ENCODE data around the gene PELI3.
A peak's percentile ranks its signal among the peaks of the same experiment; 100 is the strongest.

Gene PELI3

DNA sequence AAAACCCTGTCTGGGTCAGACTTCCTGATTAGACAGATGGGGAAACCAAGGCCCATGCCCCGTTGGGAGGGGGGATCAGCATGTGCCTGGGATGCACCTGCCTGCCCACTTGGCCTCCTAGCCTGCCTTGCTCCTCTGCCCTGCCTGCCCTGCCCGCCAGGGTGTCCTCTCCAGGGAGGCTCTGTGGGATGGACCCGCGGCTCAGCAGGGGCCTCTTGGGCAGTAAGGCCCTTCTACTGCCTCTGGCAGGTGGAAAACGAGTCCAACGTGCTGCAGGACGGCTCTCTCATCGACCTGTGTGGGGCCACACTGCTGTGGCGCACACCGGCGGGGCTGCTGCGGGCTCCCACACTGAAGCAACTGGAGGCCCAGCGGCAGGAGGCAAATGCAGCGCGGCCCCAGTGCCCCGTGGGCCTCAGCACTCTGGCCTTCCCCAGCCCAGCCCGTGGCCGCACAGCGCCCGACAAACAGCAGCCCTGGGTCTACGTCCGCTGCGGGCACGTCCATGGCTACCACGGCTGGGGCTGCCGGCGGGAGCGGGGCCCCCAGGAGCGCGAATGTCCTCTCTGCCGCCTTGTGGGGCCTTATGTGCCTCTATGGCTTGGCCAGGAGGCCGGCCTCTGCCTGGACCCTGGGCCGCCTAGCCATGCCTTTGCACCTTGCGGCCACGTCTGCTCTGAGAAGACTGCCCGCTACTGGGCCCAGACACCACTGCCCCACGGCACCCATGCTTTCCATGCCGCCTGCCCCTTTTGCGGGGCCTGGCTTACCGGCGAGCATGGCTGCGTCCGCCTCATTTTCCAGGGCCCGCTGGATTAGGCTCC lies 8.9 kb downstream of the PELI3 start:
- no peak for DNase-seq (ENCODE audit: low read depth)

- DNase-seq (ENCODE audit: low read depth), result no peak
Observed at GRCh38 chr11:66476173-66476840, 9.6 kb downstream of the PELI3 start.

GRCh38 chr11:66476841-66477251 lies 10.1 kb downstream of the PELI3 start:
- DNase-seq (ENCODE audit: low read depth), result no peak

GRCh38 chr11:66477263-66478201 lies 10.8 kb downstream of the PELI3 start:
- DNase-seq (ENCODE audit: low read depth), result no peak

- no peak for DNase-seq (ENCODE audit: low read depth)
Observed at GRCh38 chr11:66478729-66479393, 12.2 kb downstream of the PELI3 start.

DNA sequence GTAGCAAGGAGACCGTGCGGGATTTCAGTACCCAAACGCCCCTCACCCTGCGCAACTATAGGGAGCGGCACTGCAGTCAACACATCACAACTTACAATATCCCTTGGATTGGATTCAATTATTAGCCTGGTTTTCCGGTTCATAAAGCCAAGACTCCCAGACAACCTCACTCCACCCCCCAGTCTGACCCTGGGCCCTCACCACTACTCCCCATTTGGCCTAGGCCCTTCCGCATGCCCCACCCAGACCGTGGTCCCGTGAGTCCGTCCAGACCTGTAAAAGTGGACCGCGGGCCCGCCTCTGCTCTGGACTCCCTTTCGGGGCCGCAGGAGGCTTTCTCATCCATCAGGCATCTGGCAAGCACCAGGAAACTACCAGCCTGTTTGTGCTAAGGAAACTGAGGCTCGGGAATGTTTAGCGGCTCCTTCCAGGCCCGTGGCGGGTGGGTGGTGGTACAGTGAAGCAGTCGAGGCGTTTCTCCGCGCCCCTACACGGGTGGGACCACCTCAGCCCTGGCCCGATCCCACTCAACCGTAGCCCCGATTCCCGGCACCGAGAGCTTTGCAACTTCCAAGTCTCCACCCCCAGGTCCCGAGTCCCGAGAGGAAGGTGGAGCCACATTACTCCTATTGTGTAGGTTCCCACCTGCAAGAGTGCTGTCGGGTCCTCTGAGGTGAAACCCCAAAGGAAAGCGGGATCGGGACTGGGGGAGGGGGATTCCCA lies 12.8 kb downstream of the PELI3 start:
- no peak for DNase-seq (ENCODE audit: low read depth)

GRCh38 chr11:66480117-66480938 lies 13.6 kb downstream of the PELI3 start, which contains the start of gene DPP3:
Gene DPP3, plus strand, starts transcription at chr11:66480434. Its CDS starts 1,767 bp downstream, at chr11:66482201.
- DNase-seq (ENCODE audit: low read depth), result peak; percentile 94

- DNase-seq (ENCODE audit: low read depth), result no peak
Observed at GRCh38 chr11:66484806-66485380, 18.2 kb downstream of the PELI3 start.

- DNase-seq (ENCODE audit: low read depth), result no peak
Observed at GRCh38 chr11:66488957-66489356, 22.3 kb downstream of the PELI3 start.

DNA sequence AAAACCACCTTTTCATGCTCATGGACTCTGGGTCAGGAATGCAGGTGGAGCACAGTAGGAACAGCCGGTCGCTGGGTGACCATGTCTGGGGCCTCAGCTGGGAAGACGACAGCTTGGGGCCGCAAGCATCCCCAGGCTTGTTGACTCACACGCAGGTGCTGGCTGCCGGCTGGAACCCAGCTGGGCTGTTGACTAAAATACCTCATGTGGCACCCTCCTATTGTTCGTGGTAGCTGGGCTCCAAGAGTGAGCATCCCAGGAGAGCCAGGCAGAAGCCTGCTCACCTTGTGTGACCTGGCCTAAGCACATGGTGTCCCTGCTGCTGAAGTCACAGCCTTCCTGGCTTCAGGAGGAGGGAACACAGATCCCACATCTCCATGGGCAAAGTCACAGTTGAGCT lies 22.9 kb downstream of the PELI3 start:
- DNase-seq (ENCODE audit: low read depth), result no peak

DNA sequence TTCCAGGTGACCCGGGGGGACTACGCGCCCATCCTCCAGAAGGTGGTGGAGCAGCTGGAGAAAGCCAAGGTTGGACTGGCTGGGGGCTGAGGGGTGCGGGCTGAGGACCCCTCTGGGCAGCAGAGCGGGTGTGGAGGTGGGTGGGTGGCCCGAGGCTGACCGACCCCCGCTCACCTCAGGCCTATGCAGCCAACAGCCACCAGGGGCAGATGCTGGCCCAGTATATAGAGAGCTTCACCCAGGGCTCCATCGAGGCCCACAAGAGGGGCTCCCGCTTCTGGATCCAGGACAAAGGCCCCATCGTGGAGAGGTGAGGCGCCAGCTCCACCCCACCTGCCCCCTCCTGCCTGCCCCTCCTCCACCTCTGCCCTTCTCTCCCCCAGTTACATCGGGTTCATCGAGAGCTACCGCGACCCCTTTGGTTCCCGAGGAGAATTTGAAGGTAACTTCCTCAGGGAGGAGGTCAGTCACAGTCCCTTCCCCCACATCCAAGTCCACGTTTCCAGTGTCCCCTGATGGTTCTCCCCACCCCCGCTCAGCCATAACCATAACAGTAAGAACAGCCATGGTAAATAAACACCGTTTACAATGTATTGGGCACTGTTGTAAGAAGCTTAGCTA lies 24.7 kb downstream of the PELI3 start:
- no peak for DNase-seq (ENCODE audit: low read depth)

DNA sequence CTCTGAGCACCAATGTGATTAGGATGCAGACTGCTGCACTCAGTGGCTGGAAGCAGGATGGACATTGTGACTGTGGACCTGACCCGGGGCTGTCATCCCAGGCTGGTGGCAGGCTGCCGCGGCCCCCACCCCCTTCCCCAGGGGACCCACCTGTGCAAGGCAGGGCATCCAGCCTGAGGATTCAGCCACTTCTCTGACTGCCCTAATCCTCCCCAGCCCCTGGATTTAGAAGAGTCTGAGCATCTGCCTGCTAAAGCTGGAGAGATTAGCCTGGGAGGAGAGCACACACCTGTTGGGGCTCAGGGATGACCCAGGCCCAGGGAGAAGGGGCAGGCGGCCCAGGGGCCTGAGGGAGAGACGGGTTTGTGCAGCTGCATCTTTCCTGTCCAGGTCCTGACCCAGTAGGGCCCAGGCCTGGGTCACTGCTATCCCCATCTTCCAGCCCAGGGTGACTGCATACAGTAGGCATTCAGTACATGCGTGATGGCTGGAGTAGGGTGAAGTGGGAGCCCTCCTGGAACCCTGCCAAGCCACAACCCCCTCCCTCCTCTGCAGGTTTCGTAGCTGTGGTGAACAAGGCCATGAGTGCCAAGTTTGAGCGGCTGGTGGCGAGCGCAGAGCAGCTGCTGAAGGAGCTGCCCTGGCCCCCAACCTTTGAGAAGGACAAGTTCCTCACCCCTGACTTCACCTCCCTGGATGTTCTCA lies 25.6 kb downstream of the PELI3 start:
- no peak for DNase-seq (ENCODE audit: low read depth)

DNA sequence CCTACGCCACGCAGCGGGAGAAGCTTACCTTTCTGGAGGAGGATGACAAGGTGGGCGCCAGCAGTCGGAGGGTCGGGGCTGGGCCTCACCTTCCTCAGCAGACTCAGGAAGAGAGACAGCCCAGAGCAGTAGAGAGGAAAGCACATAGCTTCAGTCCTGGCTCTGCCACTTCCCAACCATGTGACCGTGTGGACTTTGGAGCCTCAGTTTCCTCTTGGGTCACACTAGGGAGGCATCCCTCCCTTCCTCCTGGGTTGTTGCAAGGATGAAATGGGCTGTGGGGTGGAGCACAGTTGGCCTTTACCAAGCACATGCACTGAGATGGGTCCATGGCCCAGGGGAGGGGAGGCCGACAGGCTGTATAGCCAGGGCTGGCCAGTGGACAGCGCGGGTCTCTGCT lies 26.4 kb downstream of the PELI3 start:
- DNase-seq (ENCODE audit: low read depth), result no peak

DNA sequence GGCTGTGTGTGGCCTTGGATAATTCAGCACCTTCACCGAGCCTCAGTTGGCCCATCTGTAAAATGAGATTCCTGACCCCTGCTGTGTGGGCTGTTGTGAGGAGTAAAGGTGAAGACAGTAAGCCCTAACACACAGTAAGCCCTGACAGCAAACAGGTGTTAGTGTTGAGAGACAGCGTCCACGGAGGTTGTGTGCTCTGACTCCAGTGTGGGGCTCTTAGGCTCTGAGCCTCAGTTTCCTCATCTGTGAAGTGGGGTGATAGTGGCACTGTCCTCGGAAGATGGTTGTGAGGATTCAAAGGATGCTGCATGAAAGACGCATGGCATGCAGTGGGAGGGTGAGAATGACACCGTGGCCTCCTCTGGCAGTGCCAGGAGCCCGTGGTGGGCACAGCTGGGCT lies 27.8 kb downstream of the PELI3 start:
- DNase-seq (ENCODE audit: low read depth), result no peak

DNA sequence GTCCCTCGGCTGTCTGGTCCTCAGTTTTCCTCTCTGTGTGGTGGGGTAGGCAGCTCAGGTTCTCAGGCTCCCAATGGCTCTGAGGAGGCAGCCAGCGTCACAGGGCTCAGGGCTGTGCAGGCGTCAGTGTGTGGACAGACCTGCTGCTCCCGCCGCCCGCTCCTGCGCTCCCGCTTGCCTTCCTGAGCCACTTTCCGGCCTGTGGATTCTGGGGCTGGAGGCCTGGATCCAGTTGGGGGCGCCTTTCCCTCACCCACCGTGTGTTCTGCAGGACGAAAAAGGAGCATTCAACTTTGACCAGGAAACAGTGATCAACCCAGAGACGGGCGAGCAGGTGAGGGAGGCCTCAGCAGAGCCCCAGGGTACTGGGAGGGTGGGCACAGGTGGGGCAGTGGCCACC lies 28.2 kb downstream of the PELI3 start:
- no peak for DNase-seq (ENCODE audit: low read depth)

GRCh38 chr11:66495401-66495854 lies 28.7 kb downstream of the PELI3 start:
- DNase-seq (ENCODE audit: low read depth), result no peak

DNA sequence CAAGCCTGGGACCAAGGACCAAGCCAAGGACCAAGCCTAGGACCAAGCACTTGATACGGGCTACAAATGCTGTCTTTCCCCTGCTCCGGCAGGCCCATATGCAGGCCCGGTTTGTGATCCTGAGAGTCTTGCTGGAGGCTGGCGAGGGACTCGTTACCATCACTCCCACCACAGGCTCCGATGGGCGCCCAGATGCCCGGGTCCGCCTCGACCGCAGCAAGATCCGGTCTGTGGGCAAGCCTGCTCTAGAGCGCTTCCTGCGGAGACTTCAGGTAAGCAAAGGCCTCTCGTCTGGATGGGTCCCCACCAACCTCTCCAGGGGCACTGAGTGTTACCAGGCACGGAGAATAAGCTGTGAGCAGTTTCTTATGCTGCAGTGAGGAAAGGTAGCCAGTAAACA lies 30.5 kb downstream of the PELI3 start:
- no peak for DNase-seq (ENCODE audit: low read depth)

- DNase-seq (ENCODE audit: low read depth), result no peak
Observed at GRCh38 chr11:66498506-66498905, 31.8 kb downstream of the PELI3 start.
